Chondrocyte (in vitro differentiated cells): ENCODE results near the gene ATCAY. TPM values are rescaled to one million over a fixed set of nuclear protein-coding genes. Genes with fewer than 3 reads are reported as not detected.

Experiments used
- DNase-seq: peaks from one replicate; pipeline ENCODE4 v3.0.0; 2021; ENCODE audit warnings: mixed read lengths, low spot score
- H3K27ac Mint-ChIP-seq: one replicate; pipeline ENCODE4 v1.8.0; 2021; ENCODE audit warnings: mild to moderate bottlenecking, moderate library complexity, mixed read lengths; ENCODE audit not compliant: unreplicated experiment
- H3K27me3 Mint-ChIP-seq: 2 replicates; pipeline ENCODE4 v1.8.0; 2021; ENCODE audit warnings: low read depth, mixed read lengths
- H3K36me3 Mint-ChIP-seq: 2 replicates; pipeline ENCODE4 v1.8.0; 2021; ENCODE audit warnings: low read depth, mixed read lengths
- H3K4me1 Mint-ChIP-seq: 2 replicates; pipeline ENCODE4 v1.8.0; 2021; ENCODE audit warnings: low read depth, mild to moderate bottlenecking, mixed read lengths
- H3K4me3 Mint-ChIP-seq: one replicate; pipeline ENCODE4 v1.8.0; 2021; ENCODE audit warnings: mild to moderate bottlenecking, moderate library complexity, mixed read lengths; ENCODE audit not compliant: unreplicated experiment
- H3K9me3 Mint-ChIP-seq: 2 replicates; pipeline ENCODE4 v1.8.0; 2021; ENCODE audit warnings: low read depth, mixed read lengths
- CTCF ChIP-seq: fragments of 200-600 bp; sonication (generic); IDR thresholded peaks from 2 replicates; pipeline ENCODE4 v1.5.0; 2021; ENCODE audit warnings: antibody characterized with exemption, mild to moderate bottlenecking, moderate library complexity
- long read RNA-seq: library from polyadenylated mRNA; stranded (forward); transcript quantifications from one replicate; pipeline ENCODE4 v2.0.0, GENCODE V29; 2021
- total RNA-seq: library from RNA; stranded (reverse); gene quantifications from 3 replicates; pipeline ENCODE4 v1.2.1, GENCODE V29; 2021

ATCAY gene
- total RNA-seq, result not detected in 3 replicates
- long read RNA-seq, result 0 reads

- no peak for DNase-seq
- Mint-ChIP-seq H3K4me1 (peaks cover 6% of the 10 kb centered on the region), H3K27me3 (peaks cover 36% of the 10 kb centered on the region), H3K4me3 (no peak within 1 kb of the TSS), H3K36me3 (no peaks in the 10 kb centered on the region), H3K27ac (no peak within 1 kb of the TSS), H3K9me3 (no peaks in the 10 kb centered on the region)
- no peak for TF ChIP-seq CTCF
Observed at GRCh38 chr19:3880471-3881271, at the start of gene ATCAY. Gene ATCAY (plus strand): TSS chr19:3880685. CDS start chr19:3885768, 5,083 bp downstream.

GRCh38 chr19:3831601-3832000 lies 48.9 kb upstream of the ATCAY start:
- DNase-seq, result no peak
- Mint-ChIP-seq H3K4me1 (peaks cover 7% of the 10 kb centered on the region), H3K27ac (no peak overlapping the region), H3K9me3 (no peaks in the 10 kb centered on the region), H3K27me3 (peaks cover 31% of the 10 kb centered on the region), H3K36me3 (no peaks in the 10 kb centered on the region), H3K4me3 (no peak overlapping the region)
- no peak for TF ChIP-seq CTCF

GRCh38 chr19:3832001-3832400 lies 48.5 kb upstream of the ATCAY start:
- Mint-ChIP-seq H3K27ac (no peak overlapping the region), H3K4me1 (peaks cover 7% of the 10 kb centered on the region), H3K9me3 (no peaks in the 10 kb centered on the region), H3K36me3 (no peaks in the 10 kb centered on the region), H3K4me3 (no peak overlapping the region), H3K27me3 (peaks cover 32% of the 10 kb centered on the region)
- no peak for TF ChIP-seq CTCF
- no peak for DNase-seq

GRCh38 chr19:3833578-3834348 lies 46.7 kb upstream of the ATCAY start:
- TF ChIP-seq CTCF, result no peak
- DNase-seq, result no peak
- Mint-ChIP-seq H3K4me3 (no peak overlapping the region), H3K27me3 (peaks cover 47% of the 10 kb centered on the region), H3K4me1 (no peaks in the 10 kb centered on the region), H3K36me3 (no peaks in the 10 kb centered on the region), H3K9me3 (no peaks in the 10 kb centered on the region), H3K27ac (no peak overlapping the region)

- Mint-ChIP-seq H3K27ac (no peak overlapping the region), H3K4me1 (no peaks in the 10 kb centered on the region), H3K4me3 (no peak overlapping the region), H3K9me3 (no peaks in the 10 kb centered on the region), H3K36me3 (no peaks in the 10 kb centered on the region), H3K27me3 (peaks cover 47% of the 10 kb centered on the region)
- no peak for TF ChIP-seq CTCF
- DNase-seq, result no peak
Observed at GRCh38 chr19:3834349-3835054, 46.0 kb upstream of the ATCAY start.
